NCI-H2171 treated with DMSO at 0.1 percent for 48 hours (cell line): Measurements from ENCODE around the gene C5orf47.

ENCODE experiments used
- DNase-seq: peaks from one replicate; lab custom pipeline; 2025; lab: John Stamatoyannopoulos, UW

Gene C5orf47

DNA sequence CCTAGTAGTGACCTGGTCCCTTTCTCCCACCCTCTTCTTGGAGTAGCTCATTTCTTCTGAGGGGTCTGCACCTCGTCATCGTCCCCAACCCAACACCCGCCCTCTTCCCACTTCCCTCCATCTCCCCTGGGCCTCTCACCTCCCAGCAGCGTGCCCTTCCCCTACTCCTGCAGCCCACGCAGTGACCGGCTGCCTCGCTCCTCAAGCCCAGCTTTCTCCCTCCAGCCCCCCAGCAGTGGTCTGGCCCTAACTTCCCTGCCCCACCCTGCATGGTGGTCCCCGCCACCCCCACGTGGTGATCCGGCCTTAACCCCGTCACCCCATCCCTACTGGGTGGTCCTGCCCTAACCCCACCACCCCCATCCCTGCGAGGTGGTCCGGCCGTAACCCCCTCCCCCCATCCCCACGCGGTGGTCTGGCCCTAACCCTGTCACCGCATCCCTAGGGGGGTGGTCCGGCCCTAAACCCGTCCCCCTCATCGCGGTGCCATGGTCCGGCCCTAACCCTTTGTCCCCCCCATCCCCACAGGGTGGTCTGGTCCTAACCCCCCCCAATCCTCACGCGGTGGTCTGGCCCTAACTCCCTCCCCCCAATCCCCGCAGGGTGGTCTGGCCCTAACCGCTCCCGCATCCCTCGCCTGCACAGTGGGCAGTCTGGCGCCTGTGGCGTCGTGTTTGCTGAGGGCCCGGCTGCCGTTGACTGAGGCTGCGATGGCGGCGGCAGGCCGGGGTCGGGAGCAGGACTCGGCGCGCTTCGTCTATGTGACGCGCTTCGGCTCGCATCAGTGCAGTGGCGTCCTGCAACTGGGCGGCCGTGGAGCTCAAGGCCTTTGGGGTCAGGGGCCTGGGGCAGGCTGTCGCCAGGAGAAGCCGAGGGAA is at the start of gene C5orf47:
C5orf47 (plus strand) TSS at position 617 of the 878 bp plus-strand sequence; CDS start at position 711, 94 bp downstream.
- DNase-seq: no peak

GRCh38 chr5:173940269-173940668 is 48.7 kb upstream of the C5orf47 start:
- no peak for DNase-seq

- DNase-seq: no peak
These were observed 47.9 kb upstream of the C5orf47 start for GRCh38 chr5:173941102-173941501.

DNA sequence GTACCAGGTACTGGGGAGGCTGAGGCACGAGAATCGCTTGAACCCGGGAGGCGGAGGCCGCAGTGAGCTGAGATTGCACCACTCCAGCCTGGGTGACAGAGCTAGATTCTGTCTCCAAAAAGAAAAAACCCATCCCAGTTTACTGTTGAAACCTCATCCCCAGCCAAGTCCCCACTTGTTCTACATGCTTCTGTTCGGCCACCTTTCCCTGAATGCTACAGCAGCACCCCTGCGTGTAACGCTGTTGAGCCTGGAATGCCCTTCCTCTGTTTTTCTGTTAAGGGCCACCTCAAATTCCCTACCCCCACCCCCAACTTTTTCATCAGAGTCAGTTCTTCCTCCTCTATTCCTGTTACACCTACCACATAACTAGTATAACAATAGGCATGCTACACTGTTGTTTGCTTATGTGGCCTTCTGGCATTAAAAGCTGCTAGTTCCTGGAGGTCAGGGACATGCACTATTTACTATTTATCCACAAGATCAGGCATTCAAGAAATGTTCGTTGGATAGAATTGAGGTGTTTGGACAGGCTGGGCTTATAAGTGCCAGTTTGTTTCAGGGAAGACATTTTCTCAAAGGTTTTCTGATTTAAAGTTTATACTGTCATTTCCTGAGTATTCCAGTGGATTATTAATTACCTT is 47.1 kb upstream of the C5orf47 start:
- no peak for DNase-seq

- no peak for DNase-seq
These were observed 44.5 kb upstream of the C5orf47 start for GRCh38 chr5:173944511-173944910.

- DNase-seq: no peak
These were observed 43.8 kb upstream of the C5orf47 start for GRCh38 chr5:173945160-173945559.

DNA sequence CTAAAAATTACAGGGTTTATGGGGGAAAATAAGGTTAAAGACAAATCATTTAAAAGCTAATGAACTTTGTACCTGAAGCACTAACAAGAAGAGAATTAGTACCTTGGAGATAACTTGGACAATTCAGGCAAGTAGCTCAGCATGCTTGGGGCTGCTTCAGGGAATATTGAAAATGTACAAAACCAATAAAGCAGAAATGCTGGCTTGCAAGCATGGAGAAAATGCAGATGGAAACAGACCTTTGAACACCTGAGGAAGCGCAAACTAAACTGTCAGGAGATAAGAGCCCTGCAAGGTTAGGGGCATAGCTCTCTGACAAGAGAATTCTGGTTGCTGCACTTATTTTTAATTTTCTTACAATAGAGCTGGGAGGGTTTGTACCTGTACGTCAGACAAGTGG is 42.6 kb upstream of the C5orf47 start:
- DNase-seq: no peak

- DNase-seq: no peak
These were observed 38.1 kb upstream of the C5orf47 start for GRCh38 chr5:173950829-173951228.

DNA sequence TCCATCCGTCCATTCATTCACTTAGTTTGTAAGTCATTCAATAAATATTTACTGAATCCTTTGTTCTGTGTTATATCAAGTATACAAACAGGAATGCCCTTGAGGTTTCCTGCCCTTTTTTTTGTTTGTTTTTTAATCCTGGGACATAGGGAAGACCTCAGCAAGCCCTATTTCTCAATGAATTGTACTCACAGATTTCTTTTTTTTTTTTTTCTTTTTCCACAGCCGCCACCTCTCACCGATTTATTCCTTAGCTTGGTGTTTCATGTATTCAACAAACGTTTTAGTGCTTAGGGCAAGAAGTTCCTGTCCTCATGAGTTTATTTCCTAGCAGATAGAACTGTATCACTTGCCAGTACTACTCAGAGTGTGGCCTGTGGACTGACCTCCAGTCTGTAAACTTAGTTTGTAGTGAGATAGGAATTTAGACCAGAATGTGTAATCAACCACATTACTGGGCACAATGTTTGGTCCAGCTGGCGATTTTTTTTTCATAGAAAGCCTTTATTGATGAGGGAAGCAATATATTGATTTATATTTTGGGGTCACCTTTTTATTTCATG is 35.4 kb upstream of the C5orf47 start:
- DNase-seq: no peak

- DNase-seq: no peak
These were observed 34.1 kb upstream of the C5orf47 start for GRCh38 chr5:173954671-173955521.

- DNase-seq: no peak
These were observed 28.0 kb upstream of the C5orf47 start for GRCh38 chr5:173960986-173961385.

DNA sequence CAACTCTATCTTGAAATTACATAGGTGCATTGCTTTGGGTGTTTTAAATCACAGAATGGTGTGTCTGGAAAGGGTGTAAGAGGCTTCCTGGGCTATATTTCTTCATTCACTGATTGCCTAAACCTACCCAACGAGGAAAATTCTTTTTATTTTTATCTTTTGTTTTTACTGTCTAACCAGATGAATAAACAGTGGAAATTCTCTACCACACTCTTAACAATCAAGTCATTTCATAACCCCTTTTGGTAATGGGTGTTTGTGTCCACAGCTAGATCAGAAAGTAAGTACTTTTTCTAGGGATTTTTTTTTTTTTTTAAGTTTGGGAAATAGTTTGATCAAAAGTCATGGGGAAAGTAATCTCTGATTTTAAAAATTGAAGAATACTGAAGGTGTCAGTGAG is 27.6 kb upstream of the C5orf47 start:
- no peak for DNase-seq

DNA sequence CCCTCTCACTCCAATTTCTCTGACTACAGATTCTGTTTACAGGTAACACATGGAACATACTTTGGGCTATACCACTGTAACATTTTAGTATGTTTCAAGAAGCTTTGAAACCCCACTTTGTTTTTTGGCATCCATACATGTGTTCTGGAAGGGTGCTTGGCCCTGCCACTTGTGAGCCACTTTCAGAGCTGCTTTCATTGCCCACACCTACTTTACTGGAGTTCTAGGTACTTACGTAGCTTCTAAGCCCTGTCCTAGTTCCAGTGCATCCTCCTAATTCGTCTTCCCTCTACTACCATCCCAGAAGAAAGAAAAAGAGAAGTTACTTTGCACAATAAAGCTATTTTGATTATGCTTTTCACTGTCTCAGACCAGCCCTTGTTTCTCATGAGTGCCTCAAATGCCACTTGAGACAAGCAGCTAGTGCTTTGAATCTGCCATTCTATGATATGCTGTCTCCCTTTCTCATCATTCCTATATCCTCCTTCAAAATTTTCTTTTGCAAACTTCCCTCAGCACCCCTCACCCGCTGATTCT is 26.5 kb upstream of the C5orf47 start:
- no peak for DNase-seq

DNA sequence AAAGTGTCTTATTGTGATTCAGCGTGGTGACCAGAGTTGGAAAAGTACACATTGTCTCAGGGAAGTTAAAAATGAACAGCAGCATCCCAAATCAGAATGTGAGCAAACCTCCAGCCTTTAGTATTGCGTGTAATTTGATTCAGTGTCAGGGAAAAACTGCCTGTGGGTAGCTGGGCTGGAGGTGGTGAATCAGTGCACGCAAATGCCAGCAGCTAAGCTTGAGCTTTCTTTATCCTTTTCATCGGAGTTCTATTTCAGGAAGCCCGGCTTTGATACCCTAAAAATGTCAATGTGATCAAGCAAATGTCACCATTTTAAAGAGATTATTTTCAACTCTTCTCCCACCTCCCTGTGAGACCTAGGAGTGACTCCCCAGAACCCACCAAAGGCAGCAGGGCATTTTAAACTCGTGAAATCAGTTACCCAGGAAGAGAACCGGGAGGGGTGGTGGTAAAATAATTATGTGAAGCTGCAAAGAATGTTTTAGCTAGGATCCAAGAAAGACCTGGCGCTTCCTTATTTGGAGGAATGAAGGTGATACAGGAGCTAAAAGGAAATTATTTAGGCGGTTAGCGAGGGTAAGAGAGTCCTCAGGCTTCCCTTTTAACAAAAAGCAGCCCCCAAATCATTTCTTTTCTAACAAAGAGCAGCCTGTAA is 25.7 kb upstream of the C5orf47 start:
- DNase-seq: no peak

GRCh38 chr5:173963867-173964441 is 25.0 kb upstream of the C5orf47 start:
- DNase-seq: no peak

- no peak for DNase-seq
These were observed 24.5 kb upstream of the C5orf47 start for GRCh38 chr5:173964506-173964905.

DNA sequence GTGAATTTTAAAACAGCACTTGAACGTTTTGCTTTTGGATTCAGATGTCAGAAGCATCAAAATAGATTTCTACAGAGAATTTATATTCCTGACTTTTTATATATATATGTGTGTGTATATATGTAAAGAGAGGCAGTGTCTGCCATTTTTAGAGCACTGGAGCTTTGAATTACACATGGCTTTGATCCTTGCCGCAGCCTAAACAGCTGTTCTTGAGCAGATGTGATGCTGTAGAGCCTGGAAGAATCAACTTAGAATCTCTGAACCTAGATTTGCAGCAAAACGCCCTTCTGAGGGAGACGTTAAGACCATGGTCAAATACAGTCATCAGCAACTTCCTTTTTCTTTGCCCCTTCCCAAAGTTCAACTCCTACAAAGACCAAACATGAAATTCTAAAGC is 21.7 kb upstream of the C5orf47 start:
- no peak for DNase-seq

GRCh38 chr5:173968154-173968797 is 20.7 kb upstream of the C5orf47 start:
- no peak for DNase-seq

- no peak for DNase-seq
These were observed 19.6 kb upstream of the C5orf47 start for GRCh38 chr5:173969167-173970049.
